Mammary epithelial cell (primary cell): ENCODE results near the gene CTSC.

Experiments used
- EZH2 ChIP-seq: IDR thresholded peaks from 2 replicates; pipeline ENCODE4 v1.6.1; 2012; ENCODE audit warnings: low read length, inconsistent platforms, borderline replicate concordance
- TF ChIP-seq, protein P1 (sequence below), 2 donors: IDR thresholded peaks in 1 of 2; conservative IDR thresholded peaks in 1 of 2; 2 replicates each; pipeline ENCODE4 v1.5.1; 2011 to 2012; ENCODE audit warnings: inconsistent platforms in 2 of 2, low read length in 2 of 2, mild to moderate bottlenecking in 2 of 2, control low read depth in 1 of 2, low read depth in 1 of 2; ENCODE audit not compliant: insufficient read depth in 1 of 2; ENCODE audit errors: extremely low read depth in 1 of 2

GRCh38 chr11:88326099-88326498 lies 11.4 kb downstream of the CTSC start:
- TF ChIP-seq, protein P1, sequence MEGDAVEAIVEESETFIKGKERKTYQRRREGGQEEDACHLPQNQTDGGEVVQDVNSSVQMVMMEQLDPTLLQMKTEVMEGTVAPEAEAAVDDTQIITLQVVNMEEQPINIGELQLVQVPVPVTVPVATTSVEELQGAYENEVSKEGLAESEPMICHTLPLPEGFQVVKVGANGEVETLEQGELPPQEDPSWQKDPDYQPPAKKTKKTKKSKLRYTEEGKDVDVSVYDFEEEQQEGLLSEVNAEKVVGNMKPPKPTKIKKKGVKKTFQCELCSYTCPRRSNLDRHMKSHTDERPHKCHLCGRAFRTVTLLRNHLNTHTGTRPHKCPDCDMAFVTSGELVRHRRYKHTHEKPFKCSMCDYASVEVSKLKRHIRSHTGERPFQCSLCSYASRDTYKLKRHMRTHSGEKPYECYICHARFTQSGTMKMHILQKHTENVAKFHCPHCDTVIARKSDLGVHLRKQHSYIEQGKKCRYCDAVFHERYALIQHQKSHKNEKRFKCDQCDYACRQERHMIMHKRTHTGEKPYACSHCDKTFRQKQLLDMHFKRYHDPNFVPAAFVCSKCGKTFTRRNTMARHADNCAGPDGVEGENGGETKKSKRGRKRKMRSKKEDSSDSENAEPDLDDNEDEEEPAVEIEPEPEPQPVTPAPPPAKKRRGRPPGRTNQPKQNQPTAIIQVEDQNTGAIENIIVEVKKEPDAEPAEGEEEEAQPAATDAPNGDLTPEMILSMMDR (conservative IDR thresholded peaks at IDR 0.05 in 1 of 2, IDR thresholded peaks at IDR 0.05 in 1 of 2; ENCODE audit: extremely low read depth in 1 of 2, insufficient read depth in 1 of 2, low read depth in 1 of 2, low read length in 2 of 2): no peak
- no peak for TF ChIP-seq EZH2
